GM21737 (cell line): Measurements from ENCODE around the gene WFIKKN1.

Source experiments
- ATAC-seq: cut with Tn5 transposase; IDR thresholded peaks from one replicate; pipeline ENCODE4 v1.9.1; 2021; ENCODE audit warnings: mild to moderate bottlenecking, moderate library complexity; ENCODE audit not compliant: unreplicated experiment

WFIKKN1 gene

DNA sequence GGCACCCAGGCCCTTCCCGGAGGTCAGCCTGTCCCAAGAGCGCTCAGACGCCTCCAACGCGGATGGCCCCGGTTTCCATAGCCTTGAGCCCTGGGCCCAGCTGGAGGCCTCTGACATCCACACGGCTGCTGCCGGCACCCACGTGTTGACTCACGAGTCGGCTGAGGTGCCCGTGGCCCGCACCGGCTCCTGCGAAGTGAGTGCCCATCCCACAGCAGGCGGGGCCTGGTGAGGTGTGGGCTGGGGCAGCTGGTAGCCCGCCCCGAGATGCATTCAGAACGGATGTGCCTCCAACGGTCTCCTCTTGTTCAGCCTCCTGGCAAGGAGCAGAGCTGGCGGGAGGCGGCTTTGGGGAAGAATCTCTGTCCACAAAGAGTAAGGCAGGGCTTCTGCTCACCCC is 21.1 kb downstream of the WFIKKN1 start:
- ATAC-seq: no peak

GRCh38 chr16:652454-653305 is 21.9 kb downstream of the WFIKKN1 start:
- ATAC-seq: no peak

GRCh38 chr16:654034-654433 is 23.2 kb downstream of the WFIKKN1 start:
- no peak for ATAC-seq

DNA sequence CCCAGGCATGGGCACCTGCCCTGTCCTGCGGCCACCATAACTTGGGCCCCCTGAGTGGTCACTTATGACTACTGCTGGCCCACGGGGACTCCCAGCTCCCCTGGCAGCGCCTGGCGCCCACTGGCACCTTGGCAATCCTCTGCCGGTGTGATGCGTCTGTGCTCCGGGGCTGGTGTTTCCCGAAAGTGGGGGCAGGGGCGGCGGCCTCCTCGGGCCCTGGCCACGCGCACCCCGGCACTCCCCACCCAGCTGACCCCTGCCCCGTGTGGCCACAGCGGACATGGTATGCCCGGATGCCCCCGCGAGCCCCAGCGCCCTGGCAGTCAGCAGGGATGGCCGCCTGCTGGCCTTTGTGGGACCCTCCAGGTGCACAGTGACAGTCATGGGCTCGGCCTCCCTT is 26.7 kb downstream of the WFIKKN1 start:
- no peak for ATAC-seq

DNA sequence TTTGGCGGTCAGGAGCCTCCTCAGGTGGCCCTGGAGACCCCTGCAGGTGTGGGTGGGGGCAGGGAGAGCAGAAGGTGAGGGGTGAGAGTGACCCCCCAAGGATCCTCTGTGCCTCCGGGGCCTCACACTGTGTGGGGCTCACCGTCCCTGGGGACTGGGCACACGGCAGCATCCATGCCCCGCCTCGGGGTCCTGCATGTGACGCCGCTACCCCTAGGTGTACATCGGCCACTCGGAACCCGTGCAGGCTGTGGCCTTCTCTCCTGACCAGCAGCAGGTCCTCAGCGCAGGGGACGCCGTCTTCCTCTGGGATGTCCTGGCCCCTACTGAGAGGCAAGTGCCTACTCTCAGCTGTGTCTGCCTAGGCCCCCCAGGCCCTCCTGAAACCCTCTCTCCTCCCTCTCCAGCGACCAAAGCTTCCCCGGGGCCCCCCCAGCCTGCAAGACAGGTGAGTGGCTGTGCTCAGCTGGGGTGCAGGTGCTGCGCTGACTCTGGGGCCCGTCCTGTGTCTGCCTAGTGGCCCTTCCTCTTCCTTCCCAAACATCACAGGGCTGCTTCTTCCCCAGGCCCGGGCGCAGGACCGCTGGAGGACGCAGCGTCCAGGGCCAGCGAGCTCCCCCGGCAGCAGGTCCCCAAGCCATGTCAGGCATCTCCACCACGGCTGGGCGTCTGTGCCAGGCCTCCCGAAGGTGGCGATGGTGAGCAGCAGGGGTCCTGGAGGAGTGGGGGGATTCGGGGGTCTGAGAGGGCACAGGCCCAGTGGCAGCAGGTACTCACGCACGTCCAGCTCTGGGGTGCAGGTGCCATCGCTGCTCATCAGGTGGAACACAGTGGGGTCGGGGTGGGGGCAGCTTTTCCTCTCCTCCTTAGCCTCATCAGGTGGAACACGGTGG is 28.1 kb downstream of the WFIKKN1 start:
- ATAC-seq: no peak

DNA sequence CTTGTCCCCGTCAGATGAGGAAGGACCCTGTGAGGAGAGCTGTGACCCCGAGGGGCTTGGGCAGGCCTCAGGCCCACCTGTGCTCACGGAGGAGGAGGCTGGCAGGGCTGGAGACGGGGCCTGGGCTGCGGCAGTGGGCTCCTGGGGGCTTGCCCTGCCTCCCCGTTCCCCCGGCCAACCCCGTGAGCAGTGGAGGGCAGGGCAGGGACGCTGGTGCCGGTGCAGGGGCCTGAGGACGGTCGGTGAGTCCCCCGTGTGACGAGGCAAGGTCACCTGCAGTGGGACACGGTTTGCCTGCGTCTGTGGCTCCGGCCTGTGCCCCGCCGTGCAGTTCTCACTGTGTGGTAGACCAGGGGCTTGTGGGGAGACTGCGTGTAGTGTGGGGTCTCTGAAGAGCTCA is 28.8 kb downstream of the WFIKKN1 start:
- ATAC-seq: no peak

GRCh38 chr16:660132-660458 is 29.3 kb downstream of the WFIKKN1 start:
- no peak for ATAC-seq

- no peak for ATAC-seq
Observed at GRCh38 chr16:660459-661183, 29.8 kb downstream of the WFIKKN1 start.

- ATAC-seq: no peak
Observed at GRCh38 chr16:661184-661821, 30.5 kb downstream of the WFIKKN1 start.

DNA sequence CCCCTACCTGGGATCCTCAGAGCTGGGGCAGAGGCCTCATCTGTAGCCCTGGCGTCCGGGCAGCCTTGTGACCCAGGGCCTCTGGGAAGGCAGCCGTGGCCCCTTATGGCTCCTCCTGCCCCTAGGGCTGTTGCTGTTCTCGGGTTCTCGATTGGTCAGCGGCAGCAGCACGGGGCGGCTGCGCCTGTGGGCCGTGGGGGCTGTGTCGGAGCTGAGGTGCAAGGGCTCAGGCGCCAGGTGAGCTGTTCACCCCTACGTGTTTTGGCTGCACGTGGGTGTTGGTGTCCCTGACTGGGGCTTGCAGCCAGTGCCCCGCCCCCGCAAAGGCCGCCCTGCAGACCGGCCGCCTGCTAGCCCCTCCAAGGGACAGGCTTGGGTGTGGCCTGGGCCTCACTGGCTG is 31.3 kb downstream of the WFIKKN1 start:
- no peak for ATAC-seq

GRCh38 chr16:662597-662996 is 31.8 kb downstream of the WFIKKN1 start:
- no peak for ATAC-seq

DNA sequence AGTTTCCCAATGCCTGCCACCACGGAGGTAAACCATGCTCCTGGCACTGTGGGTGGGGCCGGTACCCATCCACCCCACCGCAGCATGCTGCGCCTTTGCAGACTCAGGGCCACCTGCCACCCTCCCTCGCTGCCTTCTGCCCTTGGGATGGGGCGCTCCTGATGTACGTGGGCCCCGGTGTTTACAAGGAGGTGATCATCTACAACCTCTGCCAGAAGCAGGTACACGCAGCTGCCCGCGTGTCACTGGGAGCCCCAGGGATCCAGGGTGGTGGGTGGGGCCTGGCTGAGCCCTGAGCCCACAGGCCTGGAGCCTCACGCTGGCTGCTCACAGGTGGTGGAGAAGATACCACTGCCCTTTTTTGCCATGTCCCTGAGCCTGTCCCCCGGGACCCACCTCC is 35.8 kb downstream of the WFIKKN1 start:
- no peak for ATAC-seq

GRCh38 chr16:667113-667779 is 36.5 kb downstream of the WFIKKN1 start:
- ATAC-seq: no peak

- ATAC-seq: peak; percentile 83
Observed at GRCh38 chr16:667780-668518, 37.2 kb downstream of the WFIKKN1 start, which contains the start of gene RHOT2. Gene RHOT2 (plus strand): TSS chr16:668132. CDS start chr16:668200, 68 bp downstream.

GRCh38 chr16:668519-669171 is 37.9 kb downstream of the WFIKKN1 start:
- ATAC-seq: no peak

GRCh38 chr16:669666-670065 is 38.9 kb downstream of the WFIKKN1 start:
- no peak for ATAC-seq

GRCh38 chr16:670485-671352 is 39.9 kb downstream of the WFIKKN1 start:
- ATAC-seq: no peak
